ENCODE measurements around the gene SLC27A5.
A peak's percentile ranks its signal among the peaks of the same experiment; 100 is the strongest.

The SLC27A5 gene

GRCh38 chr19:58557221-58558065 is 45.7 kb upstream of the SLC27A5 start:
- no peak for TF ChIP-seq CTCF (IDR thresholded peaks at IDR 0.05; ENCODE audit: control insufficient read depth, extremely low read depth, insufficient read depth)
- peak overlapping the region; percentile 98 for H3K4me3 ChIP-seq (ENCODE audit: low read depth, low read length)
- no peak for DNase-seq (ENCODE audit: low read depth)

- peak overlapping the region; percentile 98 for H3K4me3 ChIP-seq (ENCODE audit: low read depth, low read length)
- no peak for TF ChIP-seq CTCF (IDR thresholded peaks at IDR 0.05; ENCODE audit: control insufficient read depth, extremely low read depth, insufficient read depth)
- DNase-seq (ENCODE audit: low read depth), result no peak
Measured at GRCh38 chr19:58556622-58557220, 44.9 kb upstream of the SLC27A5 start.

GRCh38 chr19:58555920-58556621 is 44.3 kb upstream of the SLC27A5 start:
- no peak overlapping the region; the same call in 1 of the 2 replicates for H3K4me3 ChIP-seq (ENCODE audit: low read depth, low read length)
- DNase-seq (ENCODE audit: low read depth), result no peak
- no peak for TF ChIP-seq CTCF (IDR thresholded peaks at IDR 0.05; ENCODE audit: control insufficient read depth, extremely low read depth, insufficient read depth)

- H3K4me3 ChIP-seq (ENCODE audit: low read depth, low read length), result peak overlapping the region; percentile 83
- no peak for DNase-seq (ENCODE audit: low read depth)
- no peak for TF ChIP-seq CTCF (IDR thresholded peaks at IDR 0.05; ENCODE audit: control insufficient read depth, extremely low read depth, insufficient read depth)
Measured at GRCh38 chr19:58555369-58555885, 43.6 kb upstream of the SLC27A5 start.

- H3K4me3 ChIP-seq (ENCODE audit: low read depth, low read length), result peak within 1 kb of the TSS; percentile 83
- peak; percentile 86 for DNase-seq (ENCODE audit: low read depth)
- TF ChIP-seq CTCF (IDR thresholded peaks at IDR 0.05; ENCODE audit: control insufficient read depth, extremely low read depth, insufficient read depth), result no peak
Measured at GRCh38 chr19:58554494-58555368, 42.9 kb upstream of the SLC27A5 start, which contains the start of gene CHMP2A. Gene CHMP2A (minus strand): TSS chr19:58555105. CDS start chr19:58554212, 893 bp downstream.
